CD14-positive monocyte (primary cell): ENCODE results near the gene SULT2B1. TPM values are rescaled to one million over a fixed set of nuclear protein-coding genes. Genes with fewer than 3 reads are reported as not detected.

Experiments
- DNase-seq, 3 donors: peaks; one replicate each; pipeline ENCODE4 v3.0.0-alpha.2; 2011 to 2022
- H2AFZ ChIP-seq: 2 replicates; pipeline ENCODE4 v1.6.0; 2012; ENCODE audit warnings: mild to moderate bottlenecking, low read depth, low read length, inconsistent platforms; ENCODE audit not compliant: insufficient read depth, poor library complexity, severe bottlenecking
- H3K27ac ChIP-seq, 2 donors: 1 replicate in 1 of 2; 2 replicates in 1 of 2; pipeline ENCODE4 v1.5.1; 2012 to 2013; ENCODE audit warnings: low read length in 2 of 2, control low read depth in 1 of 2, inconsistent platforms in 1 of 2, low read depth in 1 of 2, mild to moderate bottlenecking in 1 of 2
- H3K27me3 ChIP-seq, 2 donors: one replicate each; pipeline versions ENCODE4 v1.6.0 to v1.6.1; 2011 to 2013; ENCODE audit warnings: low read length in 2 of 2; ENCODE audit not compliant: control insufficient read depth in 2 of 2, insufficient read depth in 2 of 2
- H3K36me3 ChIP-seq, 2 donors: replicated peaks in 1 of 2; 1 replicate in 1 of 2; 2 replicates in 1 of 2; pipeline versions ENCODE4 v1.5.1 to v1.6.1; 2012 to 2013; ENCODE audit warnings: low read length in 2 of 2, control low read depth in 1 of 2, inconsistent platforms in 1 of 2, mild to moderate bottlenecking in 1 of 2; ENCODE audit not compliant: insufficient read depth in 2 of 2, control insufficient read depth in 1 of 2
- H3K4me1 ChIP-seq, 2 donors: 1 replicate in 1 of 2; 2 replicates in 1 of 2; pipeline versions ENCODE4 v1.5.1 to v1.6.1; 2012 to 2013; ENCODE audit warnings: low read length in 2 of 2, control low read depth in 1 of 2, inconsistent platforms in 1 of 2, mild to moderate bottlenecking in 1 of 2, moderate library complexity in 1 of 2; ENCODE audit not compliant: insufficient read depth in 2 of 2, control insufficient read depth in 1 of 2
- H3K4me2 ChIP-seq: replicated peaks from 2 replicates; pipeline ENCODE3; 2012; ENCODE audit warnings: low read length, moderate library complexity, mild to moderate bottlenecking; ENCODE audit not compliant: poor library complexity, severe bottlenecking; ENCODE audit errors: extremely low read depth
- H3K4me3 ChIP-seq, 3 experiments: fragments of 200-600 bp in 1 of 3; sonication (generic) in 1 of 3; replicated peaks in 1 of 3; 1 replicate in 2 of 3; 2 replicates in 1 of 3; pipeline ENCODE4 v1.5.1; 2011 to 2013; ENCODE audit warnings: low read length in 3 of 3, mild to moderate bottlenecking in 3 of 3, control low read depth in 2 of 3, low read depth in 2 of 3, inconsistent platforms in 1 of 3, moderate library complexity in 1 of 3
- H3K79me2 ChIP-seq: 2 replicates; pipeline ENCODE4 v1.6.0; 2012; ENCODE audit warnings: mild to moderate bottlenecking, control low read depth, inconsistent platforms, low read length, moderate library complexity; ENCODE audit not compliant: insufficient read depth
- H3K9ac ChIP-seq: 2 replicates; pipeline ENCODE4 v1.6.0; 2017; ENCODE audit warnings: low read length, mild to moderate bottlenecking; ENCODE audit not compliant: insufficient read depth, poor library complexity, severe bottlenecking
- H3K9me3 ChIP-seq, 2 donors: replicated peaks in 1 of 2; 1 replicate in 1 of 2; 2 replicates in 1 of 2; pipeline versions ENCODE4 v1.5.1 to v1.6.1; 2012 to 2013; ENCODE audit warnings: low read length in 2 of 2, control low read depth in 1 of 2; ENCODE audit not compliant: control insufficient read depth in 1 of 2, insufficient read depth in 1 of 2
- H4K20me1 ChIP-seq: 2 replicates; pipeline ENCODE4 v1.6.0; 2012; ENCODE audit warnings: mild to moderate bottlenecking, low read length, control low read depth, moderate library complexity; ENCODE audit not compliant: insufficient read depth
- H3K27ac Mint-ChIP-seq, 7 donors: one replicate each; pipeline ENCODE4 v1.8.0; 2020; ENCODE audit warnings: mild to moderate bottlenecking in 7 of 7, mixed read lengths in 7 of 7, moderate library complexity in 6 of 7, inconsistent platforms in 2 of 7
- H3K27me3 Mint-ChIP-seq, 3 donors: one replicate each; pipeline ENCODE4 v1.8.0; 2021 to 2022; ENCODE audit warnings: low read depth in 3 of 3, mild to moderate bottlenecking in 3 of 3, mixed read lengths in 3 of 3, moderate library complexity in 3 of 3, inconsistent platforms in 1 of 3
- H3K36me3 Mint-ChIP-seq, 2 donors: one replicate each; pipeline ENCODE4 v1.8.0; 2020; ENCODE audit warnings: mixed read lengths in 2 of 2, inconsistent platforms in 1 of 2, mild to moderate bottlenecking in 1 of 2
- H3K4me1 Mint-ChIP-seq: one replicate; pipeline ENCODE4 v1.8.0; 2020; ENCODE audit warnings: mild to moderate bottlenecking, mixed read lengths
- H3K4me3 Mint-ChIP-seq, 2 donors: one replicate each; pipeline ENCODE4 v1.8.0; 2020; ENCODE audit warnings: mild to moderate bottlenecking in 2 of 2, mixed read lengths in 2 of 2, moderate library complexity in 1 of 2
- H3K9me3 Mint-ChIP-seq, 7 donors: one replicate each; pipeline ENCODE4 v1.8.0; 2020 to 2022; ENCODE audit warnings: mixed read lengths in 7 of 7, mild to moderate bottlenecking in 6 of 7, moderate library complexity in 6 of 7, inconsistent platforms in 2 of 7
- WGBS: methylation state at CpG from one replicate; pipeline ENCODE4 v1.1.5; 2013; ENCODE audit warnings: missing lambda C conversion rate; ENCODE audit not compliant: insufficient coverage; 5-methylcytosine and 5-hydroxymethylcytosine counted together
- intact Hi-C, 2 donors: fragments of 100-400 bp; cut with micrococcal nuclease; formaldehyde crosslinking; loops; one replicate each; pipeline versions ENCODE4 v1.15.0 to v1.15.1; 2023
- polyA plus RNA-seq, 3 donors: library from polyadenylated mRNA; depleted of rRNA in 1 of 3; unstranded in 2 of 3; stranded (reverse) in 1 of 3; fragments of 300-500 nt in 2 of 3; fragments of >200 nt in 1 of 3; fragmentation: Illumina TruSeq in 2 of 3; gene quantifications; 1 replicate in 2 of 3; 2 replicates in 1 of 3; pipeline ENCODE4 v1.2.3, GENCODE V29; 2012 to 2021
- TF ChIP-seq, protein P1 (sequence below): fragments of 200-600 bp; IDR thresholded peaks from one replicate; pipeline ENCODE4 v1.8.0; 2022; ENCODE audit warnings: antibody characterized with exemption, mild to moderate bottlenecking

SULT2B1 gene
- polyA plus RNA-seq, 3 donors = 0.09 to 0.40 TPM; not detected in 1

GRCh38 chr19:48554385-48555091 is 2.6 kb downstream of the SULT2B1 start:
- Mint-ChIP-seq H3K27ac (no peak overlapping the region), H3K36me3 (no peaks in the 10 kb centered on the region), H3K4me1 (peaks cover 8% of the 10 kb centered on the region), H3K27me3 (peaks cover 6 to 19% (median 8%) of the 10 kb centered on the region in 3 donors), H3K4me3 (no peak overlapping the region), H3K9me3 (no peaks in the 10 kb centered on the region)
- 46% methylated on average over 8 of the region's 16 CpGs for whole genome bisulfite sequencing
- no peaks in the 10 kb centered on the region for H3K9me3 ChIP-seq
- no peak for DNase-seq
- H3K36me3 ChIP-seq = no peaks in the 10 kb centered on the region
- no peak overlapping the region for H3K9ac ChIP-seq
- peaks cover 0 to 11% of the 10 kb centered on the region in 2 donors for H3K27me3 ChIP-seq
- no peak overlapping the region for H3K4me2 ChIP-seq
- H3K27ac ChIP-seq = no peak overlapping the region
- H3K4me3 ChIP-seq = no peak overlapping the region
- H3K79me2 ChIP-seq = no peaks in the 10 kb centered on the region
- intact Hi-C loops = no loop called here
- TF ChIP-seq, protein P1, sequence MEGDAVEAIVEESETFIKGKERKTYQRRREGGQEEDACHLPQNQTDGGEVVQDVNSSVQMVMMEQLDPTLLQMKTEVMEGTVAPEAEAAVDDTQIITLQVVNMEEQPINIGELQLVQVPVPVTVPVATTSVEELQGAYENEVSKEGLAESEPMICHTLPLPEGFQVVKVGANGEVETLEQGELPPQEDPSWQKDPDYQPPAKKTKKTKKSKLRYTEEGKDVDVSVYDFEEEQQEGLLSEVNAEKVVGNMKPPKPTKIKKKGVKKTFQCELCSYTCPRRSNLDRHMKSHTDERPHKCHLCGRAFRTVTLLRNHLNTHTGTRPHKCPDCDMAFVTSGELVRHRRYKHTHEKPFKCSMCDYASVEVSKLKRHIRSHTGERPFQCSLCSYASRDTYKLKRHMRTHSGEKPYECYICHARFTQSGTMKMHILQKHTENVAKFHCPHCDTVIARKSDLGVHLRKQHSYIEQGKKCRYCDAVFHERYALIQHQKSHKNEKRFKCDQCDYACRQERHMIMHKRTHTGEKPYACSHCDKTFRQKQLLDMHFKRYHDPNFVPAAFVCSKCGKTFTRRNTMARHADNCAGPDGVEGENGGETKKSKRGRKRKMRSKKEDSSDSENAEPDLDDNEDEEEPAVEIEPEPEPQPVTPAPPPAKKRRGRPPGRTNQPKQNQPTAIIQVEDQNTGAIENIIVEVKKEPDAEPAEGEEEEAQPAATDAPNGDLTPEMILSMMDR = no peak
- peaks cover 4 to 7% of the 10 kb centered on the region in 2 donors for H3K4me1 ChIP-seq
- no peak overlapping the region for H2AFZ ChIP-seq
- H4K20me1 ChIP-seq = no peaks in the 10 kb centered on the region

DNA sequence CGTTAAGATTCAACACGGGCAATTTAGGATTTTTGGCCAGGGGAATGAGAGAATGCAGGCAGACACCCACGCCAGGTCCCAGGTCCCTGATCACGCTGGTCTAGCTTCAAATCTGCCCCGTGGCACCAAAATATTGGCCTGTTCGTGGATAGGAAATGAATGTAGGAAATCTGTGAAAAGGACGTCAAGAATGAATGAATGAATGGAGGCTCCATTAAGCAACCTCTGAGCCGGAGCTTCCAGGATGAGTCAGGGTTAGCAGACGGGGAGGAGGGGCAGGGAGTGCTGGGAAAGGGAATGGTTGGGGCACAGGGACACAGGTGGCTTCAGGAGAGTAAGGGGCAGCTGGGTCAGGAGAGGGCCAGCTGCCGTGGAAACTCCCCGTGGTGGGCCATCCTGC is 4.2 kb downstream of the SULT2B1 start:
- H3K79me2 ChIP-seq = no peaks in the 10 kb centered on the region
- H3K4me2 ChIP-seq = no peak overlapping the region
- H3K9me3 ChIP-seq = no peaks in the 10 kb centered on the region
- 75% methylated on average over 9 of the region's 11 CpGs for WGBS
- H3K36me3 Mint-ChIP-seq = no peaks in the 10 kb centered on the region
- H3K27me3 Mint-ChIP-seq = peaks cover 4 to 19% (median 8%) of the 10 kb centered on the region in 3 donors
- no peak overlapping the region for H3K27ac ChIP-seq
- H3K4me3 ChIP-seq = no peak overlapping the region
- intact Hi-C loops = no loop called here
- TF ChIP-seq, protein P1 = no peak
- DNase-seq = no peak
- H2AFZ ChIP-seq = no peak overlapping the region
- peak overlapping the region in 1 of 7 donors; percentile 11 for H3K27ac Mint-ChIP-seq
- peaks cover 8% of the 10 kb centered on the region for H3K4me1 Mint-ChIP-seq
- peaks cover 0 to 11% of the 10 kb centered on the region in 2 donors for H3K27me3 ChIP-seq
- no peaks in the 10 kb centered on the region for H4K20me1 ChIP-seq
- H3K4me3 Mint-ChIP-seq = no peak overlapping the region
- H3K9me3 Mint-ChIP-seq = no peaks in the 10 kb centered on the region
- peaks cover 4 to 7% of the 10 kb centered on the region in 2 donors for H3K4me1 ChIP-seq
- no peak overlapping the region for H3K9ac ChIP-seq
- no peaks in the 10 kb centered on the region for H3K36me3 ChIP-seq
